NCI-H1105 treated with DMSO at 0.1 percent for 48 hours (cell line): ENCODE data around the gene ABLIM2.

ENCODE experiments used
- DNase-seq: peaks from one replicate; lab custom pipeline; 2025; lab: John Stamatoyannopoulos, UW

ABLIM2 gene

GRCh38 chr4:8174970-8175369, 16.4 kb upstream of the ABLIM2 start:
- DNase-seq, result no peak

- no peak for DNase-seq
These were observed 15.1 kb upstream of the ABLIM2 start for GRCh38 chr4:8173492-8174242.

GRCh38 chr4:8171984-8172924, 13.6 kb upstream of the ABLIM2 start:
- no peak for DNase-seq

- no peak for DNase-seq
These were observed 12.7 kb upstream of the ABLIM2 start for GRCh38 chr4:8171266-8171665.

- no peak for DNase-seq
These were observed 11.7 kb upstream of the ABLIM2 start for GRCh38 chr4:8170341-8170740.

GRCh38 chr4:8169763-8170162, 11.2 kb upstream of the ABLIM2 start:
- DNase-seq, result no peak

- DNase-seq, result no peak
These were observed 10.4 kb upstream of the ABLIM2 start for GRCh38 chr4:8168832-8169598.

- DNase-seq, result no peak
These were observed 9.6 kb upstream of the ABLIM2 start for GRCh38 chr4:8168232-8168631.

- DNase-seq, result no peak
These were observed 9.2 kb upstream of the ABLIM2 start for GRCh38 chr4:8167815-8168214.

GRCh38 chr4:8167291-8167690, 8.7 kb upstream of the ABLIM2 start:
- no peak for DNase-seq

GRCh38 chr4:8165374-8165896, 6.8 kb upstream of the ABLIM2 start:
- DNase-seq, result no peak

GRCh38 chr4:8164687-8165086, 6.1 kb upstream of the ABLIM2 start:
- no peak for DNase-seq

- no peak for DNase-seq
These were observed 5.6 kb upstream of the ABLIM2 start for GRCh38 chr4:8164194-8164565.

GRCh38 chr4:8163436-8164193, 5.0 kb upstream of the ABLIM2 start:
- no peak for DNase-seq

- no peak for DNase-seq
These were observed 4.4 kb upstream of the ABLIM2 start for GRCh38 chr4:8163026-8163425.

GRCh38 chr4:8162625-8163024, 4.0 kb upstream of the ABLIM2 start:
- DNase-seq, result peak; percentile 33

- DNase-seq, result no peak
These were observed 2.0 kb upstream of the ABLIM2 start for GRCh38 chr4:8160572-8160971.

GRCh38 chr4:8160233-8160560, 1.6 kb upstream of the ABLIM2 start:
- peak; percentile 59 for DNase-seq

GRCh38 chr4:8159537-8160232, 1.1 kb upstream of the ABLIM2 start:
- DNase-seq, result no peak

- DNase-seq, result no peak
These were observed 486 bp downstream of the ABLIM2 start for GRCh38 chr4:8157944-8158709.
